A549 (cell line): ENCODE data around the gene ARMH4. TPM values are rescaled to one million over a fixed set of nuclear protein-coding genes. Genes with fewer than 3 reads are reported as not detected.

ENCODE experiments used
- ATAC-seq, 2 experiments: fragments of 200-7000 bp in 1 of 2; fragments of >200 bp in 1 of 2; cut with Nextera tagmentation in 1 of 2; cut with Tn5 transposase in 1 of 2; 3 replicates each; pipeline versions ENCODE4 v1.8.0 to v1.9.1; 2018 to 2020; ENCODE audit warnings: mild to moderate bottlenecking in 1 of 2, moderate library complexity in 1 of 2
- CTCF ChIA-PET: fragments of 300-600 bp; sonication (Branson Sonifier 250); formaldehyde crosslinking; extraction: SDS; loops from one replicate; lab custom pipeline; 2021; ENCODE audit warnings: antibody characterized with exemption, inconsistent platforms; lab: Yijun Ruan, JAX
- POLR2A ChIA-PET: fragments of 350-600 bp; formaldehyde crosslinking; extraction: SDS; loops from one replicate; lab custom pipeline; 2021; ENCODE audit warnings: antibody characterized with exemption, inconsistent platforms; lab: Yijun Ruan, JAX
- DNase-seq, 2 experiments: peaks; one replicate each; pipeline versions ENCODE4 v3.0.0 to v3.0.0-alpha.2; 2011 to 2016; ENCODE audit warnings: low read depth in 1 of 2, low spot score in 1 of 2
- FAIRE-seq: peaks from 2 replicates; lab custom pipeline; 2011; peaks lifted over from hg19 to GRCh38; lab: Jason Lieb, UNC
- H3K27ac ChIP-seq, 2 experiments: fragments of >200 bp; sonication (Bioruptor Twin); formaldehyde crosslinking; 3 replicates each; pipeline ENCODE4 v1.5.1; 2016 to 2017
- H3K4me1 ChIP-seq: fragments of >200 bp; sonication (Bioruptor Twin); formaldehyde crosslinking; 3 replicates; pipeline ENCODE4 v1.6.1; 2016
- H3K4me2 ChIP-seq: fragments of >200 bp; sonication (Bioruptor Twin); formaldehyde crosslinking; 3 replicates; pipeline ENCODE4 v1.6.1; 2016
- H3K4me3 ChIP-seq: fragments of >200 bp; sonication (Bioruptor Twin); formaldehyde crosslinking; 3 replicates; pipeline ENCODE4 v1.5.1; 2016
- H3K9me3 ChIP-seq: fragments of >200 bp; sonication (Bioruptor Twin); formaldehyde crosslinking; 3 replicates; pipeline ENCODE4 v1.6.1; 2016
- ATOH8 ChIP-seq: fragments of 250-450 bp; sonication (Bioruptor Pico); IDR thresholded peaks from 2 replicates; pipeline ENCODE4 v1.5.0; 2020; ENCODE audit warnings: low read depth, mild to moderate bottlenecking, moderate library complexity
- CBX2 ChIP-seq: fragments of 200-600 bp; sonication (generic); IDR thresholded peaks from 2 replicates; pipeline ENCODE4 v1.6.1; 2016; ENCODE audit warnings: low read depth, mild to moderate bottlenecking, borderline replicate concordance
- CHD4 ChIP-seq: fragments of 200-600 bp; sonication (generic); IDR thresholded peaks from 2 replicates; pipeline ENCODE4 v1.6.1; 2016; ENCODE audit warnings: antibody characterized with exemption, mild to moderate bottlenecking, borderline replicate concordance
- CTCF ChIP-seq: fragments of >200 bp; sonication (Bioruptor Twin); formaldehyde crosslinking; IDR thresholded peaks from 3 replicates; pipeline ENCODE4 v1.5.1; 2016
- E2F6 ChIP-seq: IDR thresholded peaks from 2 replicates; pipeline ENCODE4 v1.6.1; 2012; ENCODE audit warnings: low read depth, borderline replicate concordance
- EHMT2 ChIP-seq: fragments of 200-600 bp; sonication (generic); IDR thresholded peaks from 2 replicates; pipeline ENCODE4 v1.6.1; 2016; ENCODE audit warnings: antibody characterized with exemption, low read depth, mild to moderate bottlenecking, moderate library complexity
- HDAC2 ChIP-seq: fragments of 200-600 bp; sonication (generic); IDR thresholded peaks from 2 replicates; pipeline ENCODE4 v1.6.1; 2016
- HES2 ChIP-seq: fragments of >200 bp; sonication (Bioruptor Twin); formaldehyde crosslinking; IDR thresholded peaks from 2 replicates; pipeline ENCODE4 v1.6.1; 2016
- HEYL ChIP-seq: fragments of 250-450 bp; sonication (Bioruptor Pico); IDR thresholded peaks from 2 replicates; pipeline ENCODE4 v1.8.0; 2021; ENCODE audit warnings: mild to moderate bottlenecking, moderate library complexity
- HOXB13 ChIP-seq: fragments of 250-450 bp; sonication (Bioruptor Pico); IDR thresholded peaks from 2 replicates; pipeline ENCODE4 v1.5.0; 2020; ENCODE audit warnings: low read depth, mild to moderate bottlenecking, moderate library complexity
- KDM1A ChIP-seq: fragments of 200-600 bp; sonication (generic); IDR thresholded peaks from 2 replicates; pipeline ENCODE4 v1.6.1; 2016; ENCODE audit warnings: low read depth, mild to moderate bottlenecking
- KDM5A ChIP-seq: fragments of 200-600 bp; sonication (generic); IDR thresholded peaks from 2 replicates; pipeline ENCODE4 v1.6.1; 2016; ENCODE audit warnings: antibody characterized with exemption, mild to moderate bottlenecking
- NFE2L2 ChIP-seq: fragments of 150-350 bp; conservative IDR thresholded peaks from 2 replicates; pipeline ENCODE4 v1.6.1; 2014; ENCODE audit warnings: low read length
- NR3C1 ChIP-seq: fragments of >200 bp; sonication (Bioruptor Twin); formaldehyde crosslinking; IDR thresholded peaks from 3 replicates; pipeline ENCODE4 v1.6.1; 2017
- PBX3 ChIP-seq: IDR thresholded peaks from 2 replicates; pipeline ENCODE4 v1.6.1; 2012
- PHF8 ChIP-seq: fragments of 200-600 bp; sonication (generic); IDR thresholded peaks from 2 replicates; pipeline ENCODE4 v1.6.1; 2016; ENCODE audit warnings: low read depth, mild to moderate bottlenecking, antibody characterized with exemption, moderate library complexity, borderline replicate concordance
- RAD21 ChIP-seq, 2 experiments: fragments of >200 bp in 1 of 2; sonication (Bioruptor Twin) in 1 of 2; formaldehyde crosslinking in 1 of 2; IDR thresholded peaks in 1 of 2; conservative IDR thresholded peaks in 1 of 2; 2 replicates in 1 of 2; 3 replicates in 1 of 2; pipeline ENCODE4 v1.6.1; 2012 to 2018; ENCODE audit warnings: inconsistent platforms in 1 of 2
- RARB ChIP-seq: fragments of 250-450 bp; sonication (Bioruptor Pico); IDR thresholded peaks from 2 replicates; pipeline ENCODE4 v1.8.0; 2021; ENCODE audit warnings: mild to moderate bottlenecking, moderate library complexity
- REST ChIP-seq: fragments of 200-600 bp; sonication (generic); IDR thresholded peaks from 2 replicates; pipeline ENCODE4 v1.6.1; 2016; ENCODE audit warnings: antibody characterized with exemption, mild to moderate bottlenecking, moderate library complexity
- RFX5 ChIP-seq: fragments of 450-650 bp; IDR thresholded peaks from 2 replicates; pipeline ENCODE4 v1.7.1; 2014; ENCODE audit warnings: antibody characterized with exemption, mild to moderate bottlenecking, moderate library complexity
- SMC3 ChIP-seq: fragments of >200 bp; sonication (Bioruptor Twin); formaldehyde crosslinking; IDR thresholded peaks from 3 replicates; pipeline ENCODE4 v1.6.1; 2018; ENCODE audit warnings: inconsistent platforms
- USF2 ChIP-seq: fragments of 450-650 bp; IDR thresholded peaks from 2 replicates; pipeline ENCODE4 v1.6.1; 2014; ENCODE audit warnings: antibody characterized with exemption
- ZNF302 ChIP-seq: fragments of 250-450 bp; sonication (Bioruptor Pico); IDR thresholded peaks from 2 replicates; pipeline ENCODE4 v1.9.0; 2021; ENCODE audit warnings: inconsistent platforms, mild to moderate bottlenecking, moderate library complexity
- WGBS: methylation state at CpG from one replicate; pipeline ENCODE4 v1.1.6; 2017; ENCODE audit errors: missing lambda C conversion rate; 5-methylcytosine and 5-hydroxymethylcytosine counted together
- polyA plus RNA-seq, 4 experiments: library from polyadenylated mRNA; depleted of rRNA in 3 of 4; stranded (reverse); fragments of >200 nt; fragmentation: RNase III in 1 of 4; extraction: RNeasy Plus Mini Kit Qiagen cat#74134 plus additional on column Dnase treatment in 1 of 4; gene quantifications; 2 replicates in 3 of 4; 3 replicates in 1 of 4; pipeline ENCODE4 v1.2.3, GENCODE V29; 2011 to 2017

ARMH4 gene
- polyA plus RNA-seq, 2 of the 4 experiments (the other 2 are of a cell fraction), result 0.56 to 0.77 TPM

GRCh38 chr14:58060898-58061297 lies 91.1 kb downstream of the ARMH4 start:
- Histone ChIP-seq H3K4me3 (no peak overlapping the region), H3K27ac (no peak overlapping the region), H3K4me2 (no peak overlapping the region), H3K4me1 (no peaks in the 10 kb centered on the region), H3K9me3 (no peaks in the 10 kb centered on the region)
- ATAC-seq (no peak), FAIRE-seq (no peak), DNase-seq (no peak)
- ChIA-PET CTCF (interaction anchor here (4.2 kb wide), 1 partner anchor 12 kb away, joined by 26 read pairs; no protein-coding TSS in a partner anchor), POLR2A (no interaction called here)
- 12% methylated on average over 4 of the region's 4 CpGs for WGBS
- TF ChIP-seq HES2 (no peak), ATOH8 (CRISPR knock-in tag) (no peak), NR3C1 (no peak), ZNF302 (no peak), CHD4 (no peak), PBX3 (no peak), HDAC2 (no peak), PHF8 (no peak), CBX2 (no peak), REST (no peak), KDM5A (no peak), RAD21 (conservative IDR thresholded peaks at IDR 0.05 in 1 of 2, IDR thresholded peaks at IDR 0.05 in 1 of 2) (no peak), NFE2L2 (no peak), RFX5 (no peak), USF2 (no peak)

GRCh38 chr14:58060077-58060476 lies 91.9 kb downstream of the ARMH4 start:
- Histone ChIP-seq H3K9me3 (no peaks in the 10 kb centered on the region), H3K4me1 (no peaks in the 10 kb centered on the region), H3K4me3 (no peak overlapping the region), H3K27ac (no peak overlapping the region), H3K4me2 (no peak overlapping the region)
- TF ChIP-seq HOXB13, result no peak
- TF ChIP-seq EHMT2, result no peak
- no peak for TF ChIP-seq RARB (CRISPR knock-in tag)
- TF ChIP-seq SMC3, result no peak
- TF ChIP-seq PBX3, result no peak
- TF ChIP-seq CTCF, result no peak
- TF ChIP-seq KDM1A, result no peak
- no peak for TF ChIP-seq E2F6
- TF ChIP-seq HEYL, result no peak
- CTCF ChIA-PET, result interaction anchor here (1.1 kb wide), 1 partner anchor 12 kb away, joined by 4 read pairs; no protein-coding TSS in a partner anchor
- FAIRE-seq (peak; percentile 28), ATAC-seq (no peak), DNase-seq (no peak)
- POLR2A ChIA-PET, result no interaction called here
- WGBS, result 5% methylated on average over 3 of the region's 3 CpGs
